ENCODE results near the gene ANKRD60.
A peak's percentile ranks its signal among the peaks of the same experiment; 100 is the strongest.

ANKRD60 gene

DNA sequence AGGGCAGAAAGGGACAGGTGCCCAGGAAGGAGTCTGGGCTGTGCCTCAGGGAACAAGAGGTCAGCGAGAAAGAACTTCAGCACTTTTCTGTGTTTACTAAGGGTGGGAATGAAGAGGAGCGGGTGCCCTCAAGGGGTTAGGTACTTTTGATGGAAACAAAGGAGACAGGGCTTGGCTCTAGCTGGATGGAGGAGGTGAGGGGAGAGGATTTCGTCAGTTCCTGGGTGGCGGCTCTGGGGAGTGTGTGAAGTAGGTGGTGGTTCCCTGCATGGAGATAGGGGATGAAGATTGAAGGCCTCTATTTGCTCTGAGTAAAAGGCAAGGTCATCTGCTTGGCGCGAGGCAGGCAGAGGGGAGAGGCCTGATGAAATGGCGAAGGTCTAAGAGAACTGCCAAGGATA lies 40.0 kb upstream of the ANKRD60 start:
- H2AFZ ChIP-seq (ENCODE audit: low read depth, low read length) = 0 out of 2 replicates have a peak overlapping the region, but pooled peaks have one; percentile 68
- no peaks in the 10 kb centered on the region for H3K27me3 ChIP-seq (ENCODE audit: insufficient read depth, low read length, poor library complexity)
- H4K20me1 ChIP-seq (ENCODE audit: insufficient read depth, low read length) = no peaks in the 10 kb centered on the region
- ATAC-seq (ENCODE audit: insufficient read depth, low read depth) (no peak), DNase-seq (no peak)
- H3K27ac ChIP-seq (ENCODE audit: low read length) = no peak overlapping the region
- H3K79me2 ChIP-seq (ENCODE audit: insufficient read depth, low read length) = no peaks in the 10 kb centered on the region
- TF ChIP-seq EZH2 (IDR thresholded peaks at IDR 0.05; ENCODE audit: borderline replicate concordance, low read depth, low read length, severe bottlenecking) (no peak), CTCF (IDR thresholded peaks at IDR 0.05; ENCODE audit: borderline replicate concordance, extremely low read depth, low read length, poor library complexity, severe bottlenecking) (no peak)
- no peak overlapping the region for H3K4me3 ChIP-seq (ENCODE audit: low read depth in 1 of 2, low read length in 2 of 2)
- H3K36me3 ChIP-seq (ENCODE audit: insufficient read depth, low read length) = no peaks in the 10 kb centered on the region
- no peaks in the 10 kb centered on the region for H3K9me3 ChIP-seq (ENCODE audit: insufficient read depth, low read length, severe bottlenecking)
- H3K4me1 ChIP-seq (ENCODE audit: insufficient read depth, low read length) = peaks cover 9% of the 10 kb centered on the region
- no peak overlapping the region for H3K9ac ChIP-seq (ENCODE audit: low read depth, low read length)
- no peak overlapping the region for H3K4me2 ChIP-seq (ENCODE audit: insufficient read depth, low read length)

DNA sequence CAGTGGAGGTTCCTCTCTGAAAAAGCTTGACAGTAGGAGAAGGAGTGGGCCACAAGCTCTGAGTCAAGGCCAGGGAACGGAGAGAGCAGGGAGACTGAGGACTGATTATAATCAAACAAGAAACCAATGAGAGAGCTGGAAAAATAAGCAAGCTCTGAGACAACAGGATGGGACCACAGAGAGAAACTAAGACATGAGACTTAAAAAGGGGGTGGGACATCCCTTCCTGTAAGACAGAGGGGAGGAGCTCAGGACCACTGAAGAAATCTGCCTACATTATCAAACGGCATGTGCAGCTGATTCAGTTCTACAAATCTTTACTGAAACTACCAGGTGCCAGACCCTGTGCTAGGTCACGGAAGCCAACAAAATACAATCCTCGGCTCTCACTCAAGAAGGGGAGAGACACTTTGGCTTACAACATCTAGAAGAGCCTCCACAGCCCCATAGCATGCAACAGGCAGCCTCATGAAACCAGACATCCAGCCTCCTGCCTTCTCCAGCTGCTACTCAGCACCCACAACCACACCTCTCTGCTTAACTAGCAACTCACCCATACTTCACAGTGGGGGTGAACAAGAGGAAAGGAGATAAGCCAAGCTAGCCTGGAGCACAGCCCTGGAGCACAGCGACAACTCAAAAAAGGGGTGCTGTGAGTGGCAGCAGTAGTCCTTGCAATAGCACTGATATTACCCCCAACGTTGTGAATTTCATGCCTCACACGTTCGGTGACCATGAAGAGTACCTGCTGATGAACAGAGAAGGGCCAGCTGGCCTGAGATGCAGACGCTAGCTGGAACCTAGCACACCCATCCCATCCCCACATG lies 39.1 kb upstream of the ANKRD60 start:
- Histone ChIP-seq H3K27me3 (ENCODE audit: insufficient read depth, low read length, poor library complexity) (no peaks in the 10 kb centered on the region), H3K9me3 (ENCODE audit: insufficient read depth, low read length, severe bottlenecking) (no peaks in the 10 kb centered on the region), H2AFZ (ENCODE audit: low read depth, low read length) (no peak overlapping the region), H3K36me3 (ENCODE audit: insufficient read depth, low read length) (no peaks in the 10 kb centered on the region), H3K4me3 (ENCODE audit: low read depth in 1 of 2, low read length in 2 of 2) (no peak overlapping the region), H3K27ac (ENCODE audit: low read length) (no peak overlapping the region), H4K20me1 (ENCODE audit: insufficient read depth, low read length) (no peaks in the 10 kb centered on the region), H3K79me2 (ENCODE audit: insufficient read depth, low read length) (no peaks in the 10 kb centered on the region), H3K4me2 (ENCODE audit: insufficient read depth, low read length) (no peak overlapping the region), H3K4me1 (ENCODE audit: insufficient read depth, low read length) (peaks cover 9% of the 10 kb centered on the region), H3K9ac (ENCODE audit: low read depth, low read length) (no peak overlapping the region)
- DNase-seq = no peak
- ATAC-seq (ENCODE audit: insufficient read depth, low read depth) = peak; percentile 47; the same call in 1 of the 3 replicates
- no peak for TF ChIP-seq CTCF (IDR thresholded peaks at IDR 0.05; ENCODE audit: borderline replicate concordance, extremely low read depth, low read length, poor library complexity, severe bottlenecking)
- no peak for TF ChIP-seq EZH2 (IDR thresholded peaks at IDR 0.05; ENCODE audit: borderline replicate concordance, low read depth, low read length, severe bottlenecking)

DNA sequence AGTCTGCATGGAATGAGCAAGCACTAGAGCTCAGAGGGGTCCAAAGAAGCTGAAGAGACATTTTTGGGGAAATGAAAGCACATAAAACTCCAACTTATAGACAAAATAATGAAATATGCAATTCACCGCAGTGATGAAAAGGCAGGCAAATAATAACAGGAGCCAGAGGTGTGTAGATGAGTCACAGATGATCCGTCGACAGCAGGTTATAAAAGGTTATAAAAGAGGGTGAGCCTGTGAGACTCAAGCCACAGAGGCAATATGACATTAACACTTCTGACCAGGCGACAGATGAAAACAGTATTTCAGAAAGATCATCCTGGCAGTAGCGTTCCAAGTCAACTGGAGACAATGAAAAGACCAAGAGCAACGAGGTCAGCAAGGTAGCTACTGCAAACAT lies 35.8 kb upstream of the ANKRD60 start:
- no peaks in the 10 kb centered on the region for H3K36me3 ChIP-seq (ENCODE audit: insufficient read depth, low read length)
- H3K79me2 ChIP-seq (ENCODE audit: insufficient read depth, low read length) = no peaks in the 10 kb centered on the region
- H3K27ac ChIP-seq (ENCODE audit: low read length) = no peak overlapping the region
- no peak overlapping the region for H2AFZ ChIP-seq (ENCODE audit: low read depth, low read length)
- no peaks in the 10 kb centered on the region for H3K9me3 ChIP-seq (ENCODE audit: insufficient read depth, low read length, severe bottlenecking)
- no peak for ATAC-seq (ENCODE audit: insufficient read depth, low read depth)
- H3K4me2 ChIP-seq (ENCODE audit: insufficient read depth, low read length) = no peak overlapping the region
- H3K4me1 ChIP-seq (ENCODE audit: insufficient read depth, low read length) = peaks cover 7% of the 10 kb centered on the region
- no peak overlapping the region for H3K4me3 ChIP-seq (ENCODE audit: low read depth in 1 of 2, low read length in 2 of 2)
- H3K9ac ChIP-seq (ENCODE audit: low read depth, low read length) = no peak overlapping the region
- no peak for DNase-seq
- no peak for TF ChIP-seq EZH2 (IDR thresholded peaks at IDR 0.05; ENCODE audit: borderline replicate concordance, low read depth, low read length, severe bottlenecking)
- H3K27me3 ChIP-seq (ENCODE audit: insufficient read depth, low read length, poor library complexity) = no peaks in the 10 kb centered on the region
- H4K20me1 ChIP-seq (ENCODE audit: insufficient read depth, low read length) = no peaks in the 10 kb centered on the region

DNA sequence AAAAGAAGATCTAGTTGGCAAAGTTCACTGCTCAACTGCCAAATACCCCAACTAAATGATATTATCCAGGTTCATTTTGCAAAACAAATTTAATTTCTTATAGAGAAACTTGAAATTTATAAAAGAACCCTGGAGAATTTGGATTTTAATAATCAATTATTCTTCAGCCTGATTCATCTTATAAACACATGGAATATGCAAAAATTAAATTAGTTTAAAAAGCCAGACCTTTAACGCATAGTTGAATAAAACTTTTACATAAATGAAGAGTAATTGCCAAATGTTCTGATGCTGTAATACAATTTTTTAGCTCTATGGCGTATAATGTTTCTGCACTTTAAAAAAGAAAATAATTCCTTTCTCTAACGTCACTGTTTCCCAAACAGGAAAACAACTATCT lies 33.2 kb upstream of the ANKRD60 start:
- no peaks in the 10 kb centered on the region for H3K9me3 ChIP-seq (ENCODE audit: insufficient read depth, low read length, severe bottlenecking)
- no peaks in the 10 kb centered on the region for H3K79me2 ChIP-seq (ENCODE audit: insufficient read depth, low read length)
- H3K4me2 ChIP-seq (ENCODE audit: insufficient read depth, low read length) = no peak overlapping the region
- ATAC-seq (ENCODE audit: insufficient read depth, low read depth) = no peak
- no peaks in the 10 kb centered on the region for H3K4me1 ChIP-seq (ENCODE audit: insufficient read depth, low read length)
- no peak for DNase-seq
- TF ChIP-seq CTCF (IDR thresholded peaks at IDR 0.05; ENCODE audit: borderline replicate concordance, extremely low read depth, low read length, poor library complexity, severe bottlenecking) = no peak
- TF ChIP-seq EZH2 (IDR thresholded peaks at IDR 0.05; ENCODE audit: borderline replicate concordance, low read depth, low read length, severe bottlenecking) = no peak
- H3K27ac ChIP-seq (ENCODE audit: low read length) = no peak overlapping the region
- H3K27me3 ChIP-seq (ENCODE audit: insufficient read depth, low read length, poor library complexity) = no peaks in the 10 kb centered on the region
- no peak overlapping the region for H3K9ac ChIP-seq (ENCODE audit: low read depth, low read length)
- no peaks in the 10 kb centered on the region for H3K36me3 ChIP-seq (ENCODE audit: insufficient read depth, low read length)
- H2AFZ ChIP-seq (ENCODE audit: low read depth, low read length) = no peak overlapping the region
- H3K4me3 ChIP-seq (ENCODE audit: low read depth in 1 of 2, low read length in 2 of 2) = no peak overlapping the region
- H4K20me1 ChIP-seq (ENCODE audit: insufficient read depth, low read length) = no peaks in the 10 kb centered on the region
